Fibroblast of the conjunctiva (primary cell): Measurements from ENCODE around the gene PPP1R27.

ENCODE experiments used
- DNase-seq: peaks from one replicate; pipeline ENCODE4 v3.0.0-alpha.2; 2010; ENCODE audit warnings: low read depth

Gene PPP1R27

GRCh38 chr17:81834831-81835267, at the start of gene PPP1R27:
PPP1R27 (minus strand) TSS chr17:81835050; CDS start chr17:81834953, 97 bp downstream.
- DNase-seq, result no peak

GRCh38 chr17:81884520-81884919, 49.7 kb upstream of the PPP1R27 start:
- DNase-seq, result no peak

- DNase-seq, result no peak
These were observed 44.3 kb upstream of the PPP1R27 start for GRCh38 chr17:81879121-81879520.

- DNase-seq, result no peak
These were observed 43.4 kb upstream of the PPP1R27 start for GRCh38 chr17:81878294-81878693.

- no peak for DNase-seq
These were observed 42.7 kb upstream of the PPP1R27 start for GRCh38 chr17:81877569-81877968.

GRCh38 chr17:81871387-81872230, 36.8 kb upstream of the PPP1R27 start:
- peak; percentile 77 for DNase-seq

- no peak for DNase-seq
These were observed 36.1 kb upstream of the PPP1R27 start, which contains the start of gene ARHGDIA for GRCh38 chr17:81870981-81871386. ARHGDIA (minus strand) TSS chr17:81871337; CDS start chr17:81869930, 1,407 bp downstream.

GRCh38 chr17:81870131-81870980, 35.5 kb upstream of the PPP1R27 start:
- DNase-seq, result no peak

- no peak for DNase-seq
These were observed 34.6 kb upstream of the PPP1R27 start for GRCh38 chr17:81869221-81870130.

- peak; percentile 91 for DNase-seq
These were observed 33.9 kb upstream of the PPP1R27 start for GRCh38 chr17:81868674-81869220.

GRCh38 chr17:81867991-81868673, 33.3 kb upstream of the PPP1R27 start:
- no peak for DNase-seq

GRCh38 chr17:81867170-81867990, 32.5 kb upstream of the PPP1R27 start:
- no peak for DNase-seq

GRCh38 chr17:81866440-81867169, 31.8 kb upstream of the PPP1R27 start:
- no peak for DNase-seq

- DNase-seq, result no peak
These were observed 31.0 kb upstream of the PPP1R27 start for GRCh38 chr17:81865733-81866439.

GRCh38 chr17:81865358-81865732, 30.5 kb upstream of the PPP1R27 start:
- DNase-seq, result no peak

- no peak for DNase-seq
These were observed 29.3 kb upstream of the PPP1R27 start for GRCh38 chr17:81863833-81864768.

GRCh38 chr17:81863123-81863675, 28.3 kb upstream of the PPP1R27 start:
- no peak for DNase-seq
